Nephron (organoid): ENCODE data around the gene ATXN3.

Experiments used
- H3K27ac Mint-ChIP-seq, 3 experiments: 2 replicates each; pipeline ENCODE4 v1.8.0; 2020; ENCODE audit warnings: mixed read lengths in 3 of 3, mild to moderate bottlenecking in 2 of 3, moderate library complexity in 1 of 3
- H3K27me3 Mint-ChIP-seq: 2 replicates; pipeline ENCODE4 v1.8.0; 2021; ENCODE audit warnings: low read depth, mild to moderate bottlenecking, moderate library complexity, mixed read lengths
- H3K36me3 Mint-ChIP-seq: 2 replicates; pipeline ENCODE4 v1.8.0; 2020; ENCODE audit warnings: low read depth, mixed read lengths
- H3K4me1 Mint-ChIP-seq: 2 replicates; pipeline ENCODE4 v1.8.0; 2020; ENCODE audit warnings: mixed read lengths
- H3K4me3 Mint-ChIP-seq, 3 experiments: 2 replicates each; pipeline ENCODE4 v1.8.0; 2020; ENCODE audit warnings: mild to moderate bottlenecking in 3 of 3, mixed read lengths in 3 of 3, moderate library complexity in 2 of 3
- H3K9me3 Mint-ChIP-seq: 2 replicates; pipeline ENCODE4 v1.8.0; 2020; ENCODE audit warnings: mixed read lengths
- CTCF ChIP-seq, 3 experiments: fragments of 200-600 bp; sonication (generic); IDR thresholded peaks; one replicate each; pipeline ENCODE4 v1.5.0; 2021; ENCODE audit warnings: antibody characterized with exemption in 3 of 3; ENCODE audit not compliant: unreplicated experiment in 3 of 3

Gene ATXN3

GRCh38 chr14:92014040-92014439 is 92.3 kb downstream of the ATXN3 start:
- TF ChIP-seq CTCF (IDR thresholded peaks at IDR 0.05; ENCODE audit: unreplicated experiment in 3 of 3), result no peak
- no peaks in the 10 kb centered on the region for H3K9me3 Mint-ChIP-seq
- H3K27me3 Mint-ChIP-seq, result no peaks in the 10 kb centered on the region
- no peak overlapping the region for H3K4me3 Mint-ChIP-seq
- H3K36me3 Mint-ChIP-seq, result peaks cover 50% of the 10 kb centered on the region
- H3K4me1 Mint-ChIP-seq, result no peaks in the 10 kb centered on the region
- no peak overlapping the region for H3K27ac Mint-ChIP-seq

GRCh38 chr14:92012121-92012748 is 94.1 kb downstream of the ATXN3 start:
- Mint-ChIP-seq H3K27ac (no peak overlapping the region), H3K9me3 (no peaks in the 10 kb centered on the region)
- TF ChIP-seq CTCF (IDR thresholded peaks at IDR 0.05; ENCODE audit: unreplicated experiment in 3 of 3), result no peak

GRCh38 chr14:92010644-92011043 is 95.7 kb downstream of the ATXN3 start:
- TF ChIP-seq CTCF (IDR thresholded peaks at IDR 0.05; ENCODE audit: unreplicated experiment in 3 of 3), result no peak
- no peak overlapping the region for H3K4me3 Mint-ChIP-seq
- no peaks in the 10 kb centered on the region for H3K27me3 Mint-ChIP-seq
- no peak overlapping the region for H3K27ac Mint-ChIP-seq
- H3K4me1 Mint-ChIP-seq, result no peaks in the 10 kb centered on the region
- peaks cover 56% of the 10 kb centered on the region for H3K36me3 Mint-ChIP-seq
- no peaks in the 10 kb centered on the region for H3K9me3 Mint-ChIP-seq

More at GRCh38 chr14:92012121-92012748, 94.1 kb downstream of the ATXN3 start:
- Mint-ChIP-seq H3K36me3 (peaks cover 62% of the 10 kb centered on the region), H3K4me3 (no peak overlapping the region), H3K27me3 (no peaks in the 10 kb centered on the region), H3K4me1 (no peaks in the 10 kb centered on the region)

- no peak for TF ChIP-seq CTCF (IDR thresholded peaks at IDR 0.05; ENCODE audit: unreplicated experiment in 3 of 3)
These were observed 96.8 kb downstream of the ATXN3 start for GRCh38 chr14:92009604-92010003.

More at GRCh38 chr14:92009604-92010003, 96.8 kb downstream of the ATXN3 start:
- Mint-ChIP-seq H3K9me3 (no peaks in the 10 kb centered on the region), H3K27me3 (no peaks in the 10 kb centered on the region), H3K36me3 (peaks cover 65% of the 10 kb centered on the region), H3K4me1 (no peaks in the 10 kb centered on the region), H3K4me3 (no peak overlapping the region), H3K27ac (no peak overlapping the region)
